PC-9 (cell line): ENCODE data around the gene LARP4B. TPM values are rescaled to one million over a fixed set of nuclear protein-coding genes. Genes with fewer than 3 reads are reported as not detected.

Experiments
- BruUV-seq: library from RNA; stranded (reverse); fragments of 400-500 nt; replicated peaks from 2 replicates; lab custom pipeline; 2021; lab: Mats Ljungman, UMichigan
- CTCF ChIA-PET: fragments of 300-600 bp; sonication (Branson Sonifier 250); formaldehyde crosslinking; loops from one replicate; lab custom pipeline; 2022; ENCODE audit warnings: antibody characterized with exemption; lab: Charles Lee
- POLR2A ChIA-PET: fragments of 300-600 bp; sonication (Branson Sonifier 250); formaldehyde crosslinking; loops from one replicate; lab custom pipeline; 2022; ENCODE audit warnings: antibody characterized with exemption; ENCODE audit not compliant: unreplicated experiment; lab: Charles Lee
- DNase-seq, 2 experiments: peaks; one replicate each; pipeline versions ENCODE4 v3.0.0 to v3.0.0-alpha.2; 2015 to 2022; ENCODE audit warnings: mixed read lengths in 1 of 2
- H2AFZ ChIP-seq: fragments of 200-600 bp; sonication (generic); 2 replicates; pipeline ENCODE4 v1.8.1; 2017; ENCODE audit warnings: antibody characterized with exemption
- H3F3A ChIP-seq: fragments of 200-600 bp; sonication (generic); 2 replicates; pipeline ENCODE4 v1.8.1; 2017; ENCODE audit warnings: antibody characterized with exemption, mild to moderate bottlenecking, low read depth; ENCODE audit not compliant: insufficient read depth
- H3K27ac ChIP-seq: fragments of 200-600 bp; sonication (generic); 2 replicates; pipeline ENCODE4 v1.6.1; 2016; ENCODE audit warnings: mixed run types
- H3K27me3 ChIP-seq: fragments of 200-600 bp; sonication (generic); 2 replicates; pipeline ENCODE4 v1.6.1; 2016; ENCODE audit warnings: low read depth, mixed run types; ENCODE audit not compliant: insufficient read depth
- H3K36me3 ChIP-seq: fragments of 200-600 bp; sonication (generic); 2 replicates; pipeline ENCODE4 v1.6.1; 2016; ENCODE audit warnings: low read depth, mixed run types
- H3K4me1 ChIP-seq: fragments of 200-600 bp; sonication (generic); replicated peaks from 2 replicates; pipeline ENCODE4 v1.6.1; 2016; ENCODE audit warnings: mixed run types; ENCODE audit not compliant: insufficient read depth
- H3K4me2 ChIP-seq: fragments of 200-600 bp; sonication (generic); 2 replicates; pipeline ENCODE4 v1.6.1; 2017; ENCODE audit warnings: mixed run types
- H3K4me3 ChIP-seq: fragments of 200-600 bp; sonication (generic); 2 replicates; pipeline ENCODE4 v1.6.1; 2016; ENCODE audit warnings: mixed run types
- H3K79me2 ChIP-seq: fragments of 200-600 bp; sonication (generic); 2 replicates; pipeline ENCODE4 v1.6.1; 2017; ENCODE audit warnings: low read depth, mixed run types
- H3K9me2 ChIP-seq: fragments of 200-600 bp; sonication (generic); 2 replicates; pipeline ENCODE4 v1.8.1; 2017; ENCODE audit warnings: mild to moderate bottlenecking; ENCODE audit not compliant: insufficient read depth
- H3K9me3 ChIP-seq: fragments of 200-600 bp; sonication (generic); 2 replicates; pipeline ENCODE4 v1.8.1; 2016; ENCODE audit warnings: low read depth; ENCODE audit not compliant: insufficient read depth
- H4K20me1 ChIP-seq: fragments of 200-600 bp; sonication (generic); 2 replicates; pipeline ENCODE4 v1.8.1; 2017; ENCODE audit not compliant: insufficient read depth
- EZH2 ChIP-seq: fragments of 200-600 bp; sonication (generic); IDR thresholded peaks from 2 replicates; pipeline ENCODE4 v1.8.0; 2017; ENCODE audit warnings: antibody characterized with exemption, low read depth
- intact Hi-C: fragments of 100-400 bp; cut with micrococcal nuclease; formaldehyde crosslinking; loops from one replicate; pipeline ENCODE4 v1.10.0; 2022; ENCODE audit not compliant: unreplicated experiment
- total RNA-seq: library from RNA; stranded (reverse); gene quantifications from 2 replicates; pipeline ENCODE4 v1.2.3, GENCODE V29; 2021
- TF ChIP-seq, protein P1 (sequence below): fragments of 200-600 bp; sonication (generic); conservative IDR thresholded peaks from 2 replicates; pipeline ENCODE4 v1.6.1; 2017; ENCODE audit warnings: mixed run types, antibody characterized with exemption, mild to moderate bottlenecking, moderate library complexity

Gene LARP4B
- total RNA-seq, 1 experiment from 2014 or later = 93.4 TPM

DNA sequence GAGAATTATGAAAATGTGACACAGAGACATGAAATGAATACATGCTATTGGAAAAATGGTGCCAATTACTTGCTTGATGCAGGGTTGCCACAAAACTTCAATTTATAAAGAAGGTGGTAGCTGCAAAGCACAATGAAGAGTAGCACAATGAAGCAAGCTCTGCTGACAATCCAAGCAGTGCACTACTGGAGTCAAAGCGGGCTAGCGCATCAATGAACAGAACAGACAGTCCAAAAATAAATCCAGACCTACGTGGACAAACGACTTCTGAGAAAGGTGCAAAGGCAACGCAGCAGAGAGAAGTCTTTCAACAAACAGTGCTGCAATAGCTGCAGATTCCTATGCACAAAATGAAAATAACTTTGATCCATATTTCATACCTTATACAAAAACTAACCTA is 75.8 kb downstream of the LARP4B start:
- Histone ChIP-seq H3K9me2 (no peaks in the 10 kb centered on the region), H3K27me3 (no peaks in the 10 kb centered on the region), H3K27ac (no peak overlapping the region), H4K20me1 (peaks cover 13% of the 10 kb centered on the region), H3K36me3 (no peaks in the 10 kb centered on the region; the same call in 1 of the 2 replicates), H3K9me3 (no peaks in the 10 kb centered on the region), H3K79me2 (peaks cover 19% of the 10 kb centered on the region; the same call in 1 of the 2 replicates), H2AFZ (no peak overlapping the region), H3K4me3 (no peak overlapping the region), H3K4me1 (no peaks in the 10 kb centered on the region), H3K4me2 (no peak overlapping the region), H3F3A (no peaks in the 10 kb centered on the region)
- POLR2A ChIA-PET = no interaction called here
- intact Hi-C loops = no loop called here
- TF ChIP-seq, protein P1, sequence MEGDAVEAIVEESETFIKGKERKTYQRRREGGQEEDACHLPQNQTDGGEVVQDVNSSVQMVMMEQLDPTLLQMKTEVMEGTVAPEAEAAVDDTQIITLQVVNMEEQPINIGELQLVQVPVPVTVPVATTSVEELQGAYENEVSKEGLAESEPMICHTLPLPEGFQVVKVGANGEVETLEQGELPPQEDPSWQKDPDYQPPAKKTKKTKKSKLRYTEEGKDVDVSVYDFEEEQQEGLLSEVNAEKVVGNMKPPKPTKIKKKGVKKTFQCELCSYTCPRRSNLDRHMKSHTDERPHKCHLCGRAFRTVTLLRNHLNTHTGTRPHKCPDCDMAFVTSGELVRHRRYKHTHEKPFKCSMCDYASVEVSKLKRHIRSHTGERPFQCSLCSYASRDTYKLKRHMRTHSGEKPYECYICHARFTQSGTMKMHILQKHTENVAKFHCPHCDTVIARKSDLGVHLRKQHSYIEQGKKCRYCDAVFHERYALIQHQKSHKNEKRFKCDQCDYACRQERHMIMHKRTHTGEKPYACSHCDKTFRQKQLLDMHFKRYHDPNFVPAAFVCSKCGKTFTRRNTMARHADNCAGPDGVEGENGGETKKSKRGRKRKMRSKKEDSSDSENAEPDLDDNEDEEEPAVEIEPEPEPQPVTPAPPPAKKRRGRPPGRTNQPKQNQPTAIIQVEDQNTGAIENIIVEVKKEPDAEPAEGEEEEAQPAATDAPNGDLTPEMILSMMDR = no peak
- TF ChIP-seq EZH2 = no peak
- CTCF ChIA-PET = no interaction called here
- DNase-seq = no peak
- no TSS peak for BruUV-seq

GRCh38 chr10:855079-855478 is 76.4 kb downstream of the LARP4B start:
- intact Hi-C loops = no loop called here
- peaks cover 2% of the 10 kb centered on the region; the same call in 1 of the 2 replicates for H3K36me3 ChIP-seq
- BruUV-seq = no TSS peak
- H3K79me2 ChIP-seq = peaks cover 25% of the 10 kb centered on the region; the same call in 1 of the 2 replicates
- H4K20me1 ChIP-seq = peaks cover 13% of the 10 kb centered on the region
- H3K4me1 ChIP-seq = no peaks in the 10 kb centered on the region
- no peak overlapping the region for H3K4me3 ChIP-seq
- no peaks in the 10 kb centered on the region for H3K9me2 ChIP-seq
- ChIA-PET CTCF (no interaction called here), POLR2A (no interaction called here)
- H3K4me2 ChIP-seq = no peak overlapping the region
- H2AFZ ChIP-seq = no peak overlapping the region
- no peak for TF ChIP-seq EZH2
- H3K27me3 ChIP-seq = no peaks in the 10 kb centered on the region
- DNase-seq = no peak
- no peaks in the 10 kb centered on the region for H3K9me3 ChIP-seq
- no peaks in the 10 kb centered on the region for H3F3A ChIP-seq
- no peak overlapping the region for H3K27ac ChIP-seq

GRCh38 chr10:853017-853416 is 78.5 kb downstream of the LARP4B start:
- Histone ChIP-seq H3K27me3 (no peaks in the 10 kb centered on the region), H3K9me2 (no peaks in the 10 kb centered on the region), H3F3A (no peaks in the 10 kb centered on the region), H3K4me3 (no peak overlapping the region), H2AFZ (no peak overlapping the region), H3K4me1 (no peaks in the 10 kb centered on the region), H3K4me2 (no peak overlapping the region), H3K9me3 (no peaks in the 10 kb centered on the region), H3K36me3 (0 out of 2 replicates have a peak, but pooled peaks cover 2% of the 10 kb centered on the region), H3K79me2 (peaks cover 34% of the 10 kb centered on the region; the same call in 1 of the 2 replicates), H3K27ac (no peak overlapping the region), H4K20me1 (peaks cover 15% of the 10 kb centered on the region)
- TF ChIP-seq, protein P1 = no peak
- no peak for TF ChIP-seq EZH2
- ChIA-PET CTCF (no interaction called here), POLR2A (no interaction called here)
- intact Hi-C loops = no loop called here
- BruUV-seq = no TSS peak
- no peak for DNase-seq

- no peak for DNase-seq
- no TSS peak for BruUV-seq
These were observed 79.1 kb downstream of the LARP4B start for GRCh38 chr10:852386-852785.

More at GRCh38 chr10:852386-852785, 79.1 kb downstream of the LARP4B start:
- ChIA-PET POLR2A (no interaction called here), CTCF (no interaction called here)
- peaks cover 15% of the 10 kb centered on the region for H4K20me1 ChIP-seq
- no peak overlapping the region for H3K27ac ChIP-seq
- no peak overlapping the region for H2AFZ ChIP-seq
- no peak for TF ChIP-seq EZH2
- TF ChIP-seq, protein P1 = no peak
- H3K4me1 ChIP-seq = no peaks in the 10 kb centered on the region
- intact Hi-C loops = no loop called here
- H3K9me3 ChIP-seq = no peaks in the 10 kb centered on the region
- no peaks in the 10 kb centered on the region for H3F3A ChIP-seq
- peaks cover 34% of the 10 kb centered on the region; the same call in 1 of the 2 replicates for H3K79me2 ChIP-seq
- no peaks in the 10 kb centered on the region for H3K9me2 ChIP-seq
- H3K4me2 ChIP-seq = no peak overlapping the region
- H3K27me3 ChIP-seq = no peaks in the 10 kb centered on the region
- H3K36me3 ChIP-seq = 0 out of 2 replicates have a peak, but pooled peaks cover 2% of the 10 kb centered on the region
- no peak overlapping the region for H3K4me3 ChIP-seq
